Tibial nerve (tissue), 4 donors: ENCODE results near the gene FMN1.

Experiments
- CTCF ChIP-seq, 5 experiments: fragments of 200-600 bp in 3 of 5; fragments of 450-650 bp in 2 of 5; sonication (generic) in 3 of 5; IDR thresholded peaks; one replicate each; pipeline ENCODE4 v1.5.1; 2016 to 2019; ENCODE audit warnings: antibody characterized with exemption in 5 of 5, mild to moderate bottlenecking in 3 of 5, moderate library complexity in 2 of 5
- EP300 ChIP-seq, 2 donors: sonication (generic); formaldehyde crosslinking; IDR thresholded peaks; one replicate each; pipeline ENCODE4 v1.6.1; 2017; ENCODE audit warnings: antibody characterized with exemption in 2 of 2, mild to moderate bottlenecking in 1 of 2

GRCh38 chr15:33124811-33125210, 69.7 kb downstream of the FMN1 start:
- TF ChIP-seq CTCF (IDR thresholded peaks at IDR 0.05) (no peak), EP300 (IDR thresholded peaks at IDR 0.05) (no peak)
